HG03039 (cell line): ENCODE data around the gene FLVCR2.
A peak's percentile ranks its signal among the peaks of the same experiment; 100 is the strongest.
"Not testable (repeated sequence)": the region's sequence is repeated elsewhere in the genome, so short reads cannot be mapped to it uniquely, and the experiment has no call there.

Source experiments
- ATAC-seq: cut with Tn5 transposase; IDR thresholded peaks from one replicate; pipeline ENCODE4 v1.9.1; 2021; ENCODE audit warnings: mild to moderate bottlenecking, moderate library complexity; ENCODE audit not compliant: unreplicated experiment

The FLVCR2 gene

DNA sequence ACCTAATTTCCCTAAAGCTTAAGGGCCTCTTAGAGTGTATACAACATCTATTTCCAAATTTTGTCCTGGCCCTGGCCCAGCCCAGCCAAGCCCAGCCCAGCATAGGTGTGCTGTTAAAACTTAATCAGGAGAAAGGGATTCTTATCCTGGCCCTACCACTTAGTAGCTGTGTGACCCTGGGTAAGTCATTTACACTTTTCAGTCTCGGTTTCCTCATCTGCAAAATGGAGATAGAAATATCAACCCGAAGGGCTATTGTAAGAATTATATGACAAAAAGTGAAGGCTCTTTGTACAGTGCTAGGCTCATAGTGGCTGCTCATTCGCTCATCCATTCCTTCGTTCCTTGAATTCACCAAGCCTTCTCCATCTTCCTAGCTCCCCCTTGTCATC is 81.8 kb downstream of the FLVCR2 start:
- ATAC-seq, result no peak

DNA sequence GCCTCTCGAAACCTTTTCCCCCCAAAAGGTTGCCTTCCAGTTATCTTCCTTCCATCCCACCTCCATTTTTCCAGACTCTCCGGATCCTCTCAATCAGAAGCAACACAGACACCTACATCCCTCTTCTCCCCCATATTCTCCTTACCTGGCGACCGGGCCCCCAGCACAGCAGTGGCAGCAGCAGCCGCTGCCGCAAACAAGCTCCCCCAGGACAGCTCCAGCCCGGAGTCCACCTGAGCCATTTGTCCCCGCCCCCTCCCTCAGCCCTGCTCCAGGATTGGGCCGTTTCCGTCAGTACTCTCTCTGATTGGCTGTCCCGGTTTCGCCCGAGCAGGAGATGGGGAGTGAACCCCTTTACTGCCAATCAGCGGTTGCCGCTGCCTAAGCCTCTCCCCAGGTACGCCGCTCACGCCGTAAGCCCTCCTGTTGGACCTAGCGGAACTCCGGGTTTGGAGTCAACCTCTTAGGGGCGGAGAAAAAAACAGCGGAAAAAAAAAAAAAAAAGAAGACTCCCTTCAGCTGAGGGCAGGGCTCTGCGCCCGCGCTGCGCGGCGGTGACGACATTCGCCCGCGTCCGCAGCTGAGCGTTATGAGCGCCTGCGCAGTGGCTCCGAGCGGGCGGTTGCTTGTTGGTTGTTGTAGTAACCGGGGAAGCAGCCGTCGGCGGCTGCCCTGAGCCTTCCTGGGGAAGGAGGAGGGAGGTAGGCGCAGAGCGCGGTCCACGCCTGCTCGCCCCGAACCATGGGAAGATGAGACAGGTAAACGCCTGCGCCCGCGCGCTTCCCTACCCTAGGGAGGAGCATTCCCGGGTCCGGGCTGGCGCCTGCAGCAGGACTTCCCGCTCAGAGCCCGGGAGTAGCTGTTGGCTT is 82.4 kb downstream of the FLVCR2 start, which contains the start of the genes ERG28 and TTLL5:
Gene ERG28, minus strand, starts transcription at position 247 of the 869 bp plus-strand sequence. CDS start 3,374 bp downstream, outside the sequence.
Gene TTLL5, plus strand, starts transcription at position 617 of the 869 bp plus-strand sequence. CDS start 1,904 bp downstream, outside the sequence.
- ATAC-seq, result peak; percentile 95

DNA sequence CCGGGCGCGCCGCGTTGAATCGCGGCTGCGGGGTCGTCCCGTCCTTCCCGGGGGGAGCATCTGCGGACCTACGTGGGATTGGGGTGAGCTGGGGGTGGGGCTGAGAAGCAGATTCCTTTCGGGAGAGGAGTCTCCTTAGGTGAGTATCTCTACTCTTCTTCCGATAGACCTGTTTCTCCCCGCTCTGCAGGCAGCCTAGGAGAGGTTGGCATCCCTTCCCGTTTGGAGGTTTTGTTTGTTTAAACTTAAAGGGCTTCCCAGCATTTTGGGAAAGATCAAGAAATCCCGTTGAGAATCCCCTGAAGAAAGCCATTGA is 83.0 kb downstream of the FLVCR2 start:
- no peak for ATAC-seq

DNA sequence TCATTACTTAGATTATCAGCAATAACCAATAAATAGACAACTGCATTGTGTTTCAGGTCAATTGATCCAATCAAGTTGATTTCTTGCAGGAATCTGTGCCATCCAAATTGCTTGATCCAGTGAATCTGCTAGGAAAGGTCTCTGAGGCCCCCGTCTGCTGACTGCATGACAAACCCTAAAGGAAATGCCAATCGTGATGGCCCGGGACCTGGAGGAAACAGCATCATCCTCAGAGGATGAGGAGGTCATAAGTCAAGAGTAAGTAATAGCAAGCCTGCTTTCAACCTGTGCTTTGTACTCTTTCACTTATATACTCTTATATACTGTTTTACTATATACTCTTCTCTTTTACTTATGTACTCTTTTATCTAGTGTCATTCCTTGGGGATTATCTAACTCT is 84.5 kb downstream of the FLVCR2 start:
- no peak for ATAC-seq

DNA sequence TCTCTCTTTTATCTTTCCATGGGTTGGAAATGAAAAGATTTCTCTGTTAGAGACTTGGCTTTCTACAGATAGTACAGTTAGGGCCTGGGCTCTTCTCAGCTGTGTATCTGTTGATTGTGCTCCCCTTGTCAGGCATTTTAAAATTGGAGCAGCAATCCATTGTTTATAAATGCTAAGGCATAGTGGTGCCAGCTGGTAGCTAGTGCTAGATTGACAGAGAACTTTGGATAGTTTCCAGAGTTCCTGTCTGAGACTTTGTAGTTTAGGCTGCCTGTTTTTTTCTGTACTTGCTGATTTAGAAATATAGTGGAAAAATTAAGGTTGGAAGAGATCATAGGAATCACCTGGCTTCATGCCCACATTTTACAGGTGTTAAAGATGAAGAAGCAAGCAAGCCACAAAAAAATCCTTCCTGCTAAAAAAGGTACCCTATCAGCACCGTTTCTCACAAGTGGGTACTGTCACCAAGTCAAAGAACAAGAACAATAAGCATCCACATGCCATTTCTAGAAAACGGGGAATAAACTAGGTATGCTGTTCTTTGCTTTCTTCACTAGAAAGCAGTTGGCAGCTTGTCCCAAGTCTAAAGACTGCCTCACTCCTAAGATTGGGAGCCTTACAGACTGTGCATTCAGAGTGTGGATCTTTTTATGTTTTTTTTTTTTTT is 88.8 kb downstream of the FLVCR2 start:
- no peak for ATAC-seq

DNA sequence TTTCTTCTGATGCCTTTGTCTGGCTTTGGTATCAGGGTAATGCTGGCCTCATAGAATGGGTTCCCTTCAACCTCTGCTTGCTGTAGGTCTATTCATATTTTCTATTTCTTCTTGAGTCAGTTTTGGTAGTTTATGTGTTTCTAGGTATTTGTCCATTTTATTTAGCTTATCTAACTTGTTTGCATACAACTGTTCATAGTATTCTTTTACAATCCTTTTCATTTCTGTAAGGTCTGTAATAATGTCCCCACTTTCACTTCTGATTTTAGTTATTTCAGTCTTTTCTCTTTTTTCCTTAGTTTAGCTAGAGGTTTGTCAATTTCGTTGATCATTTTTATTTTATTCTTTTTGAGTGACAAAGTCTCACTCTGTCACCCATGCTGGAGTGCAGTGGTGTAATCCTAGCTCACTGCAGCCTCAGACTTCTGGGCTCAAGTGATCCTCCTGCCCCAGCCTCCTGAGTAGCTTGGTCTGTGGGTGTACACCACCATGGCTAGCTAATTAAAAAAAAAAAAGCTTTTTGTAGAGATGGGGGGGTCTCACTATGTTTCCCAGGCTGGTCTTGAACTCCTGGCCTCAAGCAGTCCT is 94.3 kb downstream of the FLVCR2 start:
- no peak for ATAC-seq

DNA sequence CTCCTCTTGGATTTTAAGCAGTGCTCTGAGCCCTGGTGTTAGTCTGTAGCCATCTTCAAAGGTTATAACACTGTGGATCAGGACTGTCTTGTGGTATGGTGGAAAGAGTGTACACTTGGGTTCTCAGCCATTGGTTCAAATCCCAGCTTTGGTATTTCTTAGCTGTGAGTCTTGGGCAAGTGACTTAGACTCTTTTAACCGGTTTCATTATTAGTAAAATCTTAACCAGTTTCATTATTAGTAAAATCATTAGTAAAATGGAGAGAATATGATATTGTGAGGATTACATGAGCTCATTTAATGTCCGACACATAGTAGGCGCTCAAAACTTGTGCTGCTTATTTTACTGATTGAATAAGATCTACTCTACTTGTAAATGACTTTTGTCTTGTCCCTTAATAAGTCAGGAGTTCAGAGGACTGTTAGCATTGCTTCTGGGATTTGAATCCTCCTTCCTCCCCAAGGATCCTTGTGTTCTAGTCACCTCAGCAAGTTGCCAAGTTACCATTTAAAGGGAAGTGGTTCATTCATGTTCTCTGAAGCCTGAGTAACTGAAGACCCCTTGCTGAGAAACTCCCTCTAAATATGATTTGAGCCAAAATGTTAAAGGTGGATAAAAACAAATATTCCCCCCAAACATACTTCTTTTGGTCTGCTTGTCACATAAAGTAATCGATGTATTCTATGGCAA is 95.1 kb downstream of the FLVCR2 start:
- no peak for ATAC-seq

DNA sequence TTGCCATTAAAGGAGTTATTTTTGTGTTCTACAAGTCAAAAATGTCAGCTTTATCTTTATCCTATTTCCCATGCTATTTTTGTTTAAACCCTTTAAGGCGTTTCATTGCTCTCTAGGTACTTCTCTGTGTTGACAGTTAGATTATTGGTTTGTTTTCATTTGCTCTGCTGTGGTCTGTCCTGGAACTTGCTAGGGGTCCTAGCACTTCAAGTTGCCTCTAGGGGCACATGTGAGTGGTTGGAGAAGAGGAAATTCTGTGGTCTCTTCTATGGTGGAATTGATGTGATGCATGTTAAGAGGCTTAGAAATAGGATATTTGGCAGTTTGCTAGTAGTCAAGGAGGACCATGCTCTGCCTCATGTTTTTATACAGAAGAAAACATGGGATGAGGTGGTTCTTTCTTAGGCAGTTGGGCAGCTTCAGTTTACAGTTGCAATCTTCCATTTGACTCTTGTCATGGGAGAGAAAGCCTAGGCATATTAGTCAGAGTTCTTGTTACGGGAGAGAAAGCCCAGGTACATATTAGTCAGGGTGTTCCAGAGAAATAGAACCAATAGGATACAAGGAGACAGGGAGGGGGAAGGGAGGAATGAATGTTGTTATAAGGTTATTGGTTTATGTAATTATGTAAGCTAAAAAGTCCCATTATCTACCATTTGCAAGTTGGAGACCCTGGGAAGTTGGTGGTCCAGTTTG is 97.0 kb downstream of the FLVCR2 start:
- no peak for ATAC-seq

DNA sequence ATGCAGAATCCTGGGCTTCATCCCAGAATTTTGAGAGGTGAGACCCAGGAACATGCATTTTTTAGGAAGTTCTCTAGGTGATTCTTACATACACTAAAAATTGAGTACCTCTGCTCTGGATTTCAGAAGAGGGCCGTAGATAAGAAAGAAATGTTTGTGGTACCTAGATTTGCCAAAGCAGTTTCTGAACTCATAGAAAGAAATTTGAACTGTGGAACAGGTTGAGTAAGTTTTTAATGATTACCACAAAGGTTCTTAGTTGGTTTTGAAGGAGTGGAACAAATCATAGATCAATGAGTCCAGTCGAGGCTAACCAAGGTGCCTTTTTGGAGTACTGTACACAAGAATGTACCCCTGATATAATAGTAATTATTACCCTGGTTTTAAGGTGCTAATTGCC is 107.5 kb downstream of the FLVCR2 start:
- ATAC-seq, result no peak

DNA sequence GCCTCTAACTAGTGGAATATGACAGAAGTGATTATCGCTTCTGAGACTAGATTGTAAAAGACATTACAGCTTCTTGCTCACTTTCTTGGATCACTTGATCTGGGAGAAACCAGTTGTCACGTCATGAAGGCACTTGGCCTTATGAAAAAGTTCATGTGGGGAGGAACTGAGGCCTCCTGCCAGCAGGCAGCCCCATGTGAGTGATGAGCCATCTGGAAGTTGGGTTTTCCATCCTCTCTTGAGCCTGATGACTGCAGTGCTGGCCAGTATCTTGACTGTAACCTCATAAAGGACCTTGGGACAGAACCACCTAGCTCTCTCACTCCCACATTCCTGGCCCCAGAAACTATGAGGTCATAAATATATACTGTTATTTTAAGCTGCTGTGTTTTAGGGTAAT is 110.6 kb downstream of the FLVCR2 start:
- ATAC-seq, result no peak

DNA sequence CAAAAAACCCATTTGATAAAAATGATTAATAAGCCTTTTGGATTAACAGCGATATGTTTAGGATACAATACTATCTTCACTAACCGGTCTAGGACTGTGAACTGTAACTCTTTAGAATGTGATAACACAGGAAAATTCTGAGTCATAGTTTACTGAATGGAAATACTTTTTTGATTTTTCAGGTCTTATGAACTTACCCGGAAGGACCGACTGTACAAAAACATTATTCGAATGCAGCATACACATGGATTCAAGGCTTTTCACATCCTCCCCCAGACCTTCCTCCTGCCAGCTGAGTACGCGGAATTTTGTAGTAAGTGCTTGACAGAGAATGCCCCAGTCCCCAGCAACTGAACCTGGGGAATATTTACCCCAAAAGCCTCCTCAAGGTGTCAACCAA is 111.6 kb downstream of the FLVCR2 start:
- ATAC-seq, result no peak

DNA sequence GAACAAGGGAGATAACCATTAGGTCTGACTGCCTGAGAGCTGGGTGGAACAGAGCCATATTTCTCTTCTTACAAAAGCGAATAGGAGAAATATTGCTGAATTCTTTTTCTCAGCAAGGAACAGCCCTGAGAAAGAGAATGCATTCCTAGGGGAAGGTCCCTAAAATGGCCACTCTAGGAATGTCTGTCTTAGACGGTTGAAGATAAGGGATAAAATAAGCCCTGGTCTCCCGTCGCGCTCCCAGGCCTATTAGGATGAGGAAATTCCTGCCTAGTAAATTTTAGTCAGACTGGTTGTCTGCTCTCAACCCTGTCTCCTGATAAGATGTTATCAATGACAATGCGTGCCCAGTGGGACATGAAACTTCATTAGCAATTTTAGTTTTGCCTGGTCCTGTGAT is 116.6 kb downstream of the FLVCR2 start:
- not testable (repeated sequence) for ATAC-seq

DNA sequence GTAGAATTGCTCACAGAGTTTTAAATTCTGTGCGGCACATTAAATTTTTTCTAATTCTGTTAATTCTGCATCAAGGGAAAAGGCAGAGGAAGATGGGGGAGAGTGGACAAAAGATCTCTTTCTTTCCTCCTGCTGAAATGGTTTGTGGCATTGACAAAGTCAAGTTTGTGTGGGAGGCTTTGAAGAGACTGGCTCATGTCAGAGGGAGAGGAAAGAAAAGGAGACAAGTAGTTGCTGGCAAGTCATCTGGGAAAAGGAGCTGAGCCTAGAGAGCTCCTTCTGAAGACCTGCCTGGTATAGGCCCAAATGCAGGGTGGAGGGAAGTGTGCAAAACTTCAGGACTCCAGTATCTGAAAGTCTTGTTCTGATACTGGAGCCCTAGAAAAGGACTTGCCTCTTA is 119.0 kb downstream of the FLVCR2 start:
- no peak for ATAC-seq
